HG03521 (cell line): ENCODE measurements around the gene SRM.
A peak's percentile ranks its signal among the peaks of the same experiment; 100 is the strongest.
"Not testable (repeated sequence)": the region's sequence is repeated elsewhere in the genome, so short reads cannot be mapped to it uniquely, and the experiment has no call there.

Experiments used
- ATAC-seq: cut with Tn5 transposase; IDR thresholded peaks from one replicate; pipeline ENCODE4 v1.9.1; 2021; ENCODE audit warnings: mild to moderate bottlenecking, moderate library complexity; ENCODE audit not compliant: unreplicated experiment

The SRM gene

DNA sequence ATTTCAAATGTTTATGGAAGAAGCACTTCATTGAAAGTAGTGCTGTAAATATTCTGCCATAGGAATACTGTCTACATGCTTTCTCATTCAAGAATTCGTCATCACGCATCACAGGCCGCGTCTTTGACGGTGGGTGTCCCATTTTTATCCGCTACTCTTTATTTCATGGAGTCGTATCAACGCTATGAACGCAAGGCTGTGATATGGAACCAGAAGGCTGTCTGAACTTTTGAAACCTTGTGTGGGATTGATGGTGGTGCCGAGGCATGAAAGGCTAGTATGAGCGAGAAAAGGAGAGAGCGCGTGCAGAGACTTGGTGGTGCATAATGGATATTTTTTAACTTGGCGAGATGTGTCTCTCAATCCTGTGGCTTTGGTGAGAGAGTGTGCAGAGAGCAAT lies 36.6 kb downstream of the SRM start:
- no peak for ATAC-seq

- no peak for ATAC-seq
These were observed 39.8 kb downstream of the SRM start for GRCh38 chr1:11019971-11020370.

DNA sequence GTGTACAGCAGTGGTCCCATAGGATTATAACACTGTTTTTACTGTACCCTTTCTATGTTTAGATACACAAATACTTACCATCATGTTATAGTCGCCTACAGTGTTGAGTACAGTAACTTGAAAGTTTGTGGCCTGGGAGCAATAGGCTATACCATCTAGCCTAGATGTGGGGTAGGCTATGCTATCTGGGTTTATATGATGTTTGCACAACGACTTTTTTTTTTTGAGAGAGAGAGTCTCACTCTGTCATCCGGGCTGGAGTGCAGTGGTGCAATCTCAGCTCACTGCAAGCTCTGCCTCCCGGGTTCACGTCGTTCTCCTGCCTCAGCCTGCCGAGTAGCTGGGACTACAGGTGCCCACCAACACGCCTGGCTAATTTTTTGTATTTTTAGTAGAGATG lies 40.5 kb downstream of the SRM start:
- not testable (repeated sequence) for ATAC-seq

GRCh38 chr1:11013160-11013531 lies 46.7 kb downstream of the SRM start:
- ATAC-seq, result peak; percentile 3

- peak; percentile 84 for ATAC-seq
These were observed 47.3 kb downstream of the SRM start, which contains the start of gene TARDBP for GRCh38 chr1:11012260-11013159. TSS of gene TARDBP (plus strand) at chr1:11012654. CDS start at chr1:11013728, 1,074 bp downstream.
